Right atrium auricular region (tissue), 2 donors: ENCODE data around the gene FRMD4A. TPM values are rescaled to one million over a fixed set of nuclear protein-coding genes. Genes with fewer than 3 reads are reported as not detected.
A peak's percentile ranks its signal among the peaks of the same experiment; 100 is the strongest.
"Not testable (repeated sequence)": the region's sequence is repeated elsewhere in the genome, so short reads cannot be mapped to it uniquely, and the experiment has no call there.

ENCODE experiments used
- DNase-seq: peaks from one replicate; pipeline ENCODE4 v3.0.0-alpha.2; 2019; ENCODE audit warnings: low spot score
- H3K27ac ChIP-seq, 2 donors: fragments of 200-600 bp; sonication (generic); 1 replicate in 1 of 2; 2 replicates in 1 of 2; pipeline ENCODE4 v1.5.1; 2016 to 2019
- H3K27me3 ChIP-seq, 2 donors: fragments of 200-600 bp; sonication (generic); one replicate each; pipeline versions ENCODE4 v1.5.1 to v1.6.0; 2017 to 2019
- H3K36me3 ChIP-seq: fragments of 200-600 bp; sonication (generic); one replicate; pipeline ENCODE4 v1.5.1; 2016
- H3K4me1 ChIP-seq, 2 donors: fragments of 200-600 bp; sonication (generic); one replicate each; pipeline versions ENCODE4 v1.5.1 to v1.6.0; 2017 to 2019
- H3K4me3 ChIP-seq, 2 donors: fragments of 200-600 bp; sonication (generic); 1 replicate in 1 of 2; 2 replicates in 1 of 2; pipeline ENCODE4 v1.5.1; 2017 to 2019; ENCODE audit warnings: mild to moderate bottlenecking in 1 of 2, moderate library complexity in 1 of 2
- H3K9me3 ChIP-seq, 2 donors: fragments of 200-600 bp; sonication (generic); one replicate each; pipeline ENCODE4 v1.5.1; 2019
- total RNA-seq, 2 donors: library from RNA; depleted of rRNA; stranded (reverse); fragments of >200 nt; gene quantifications; one replicate each; pipeline ENCODE4 v1.1.0, GENCODE V29; 2016
- TF ChIP-seq, protein P1 (sequence below), 2 donors: fragments of 200-600 bp; sonication (generic); IDR thresholded peaks; one replicate each; pipeline ENCODE4 v1.5.1; 2019; ENCODE audit warnings: antibody characterized with exemption in 2 of 2

Gene FRMD4A
- total RNA-seq, 2 donors from 2014 or later = 15.9 to 22.9 TPM

DNA sequence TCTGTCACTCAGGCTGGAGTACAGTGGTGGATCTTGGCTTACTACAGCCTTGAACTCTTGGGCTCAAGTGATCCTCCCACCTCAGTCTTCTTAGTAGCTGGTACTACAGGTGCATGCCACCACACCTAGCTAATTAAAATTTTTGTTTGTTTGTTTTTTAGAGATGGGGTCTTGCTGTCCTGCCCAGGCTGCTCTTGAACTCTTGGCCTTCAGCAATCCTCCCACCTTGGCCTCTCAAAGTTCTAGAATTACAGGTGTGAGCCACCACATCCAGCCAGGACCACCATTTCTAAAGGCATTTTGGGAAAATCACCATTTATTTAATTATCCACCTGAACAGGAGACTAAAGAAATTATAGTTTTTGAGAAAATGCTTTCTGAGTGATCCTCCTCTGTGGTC is 491.7 kb downstream of the FRMD4A start:
- H3K4me3 ChIP-seq = no peak overlapping the region
- no peaks in the 10 kb centered on the region for H3K36me3 ChIP-seq
- TF ChIP-seq, protein P1, sequence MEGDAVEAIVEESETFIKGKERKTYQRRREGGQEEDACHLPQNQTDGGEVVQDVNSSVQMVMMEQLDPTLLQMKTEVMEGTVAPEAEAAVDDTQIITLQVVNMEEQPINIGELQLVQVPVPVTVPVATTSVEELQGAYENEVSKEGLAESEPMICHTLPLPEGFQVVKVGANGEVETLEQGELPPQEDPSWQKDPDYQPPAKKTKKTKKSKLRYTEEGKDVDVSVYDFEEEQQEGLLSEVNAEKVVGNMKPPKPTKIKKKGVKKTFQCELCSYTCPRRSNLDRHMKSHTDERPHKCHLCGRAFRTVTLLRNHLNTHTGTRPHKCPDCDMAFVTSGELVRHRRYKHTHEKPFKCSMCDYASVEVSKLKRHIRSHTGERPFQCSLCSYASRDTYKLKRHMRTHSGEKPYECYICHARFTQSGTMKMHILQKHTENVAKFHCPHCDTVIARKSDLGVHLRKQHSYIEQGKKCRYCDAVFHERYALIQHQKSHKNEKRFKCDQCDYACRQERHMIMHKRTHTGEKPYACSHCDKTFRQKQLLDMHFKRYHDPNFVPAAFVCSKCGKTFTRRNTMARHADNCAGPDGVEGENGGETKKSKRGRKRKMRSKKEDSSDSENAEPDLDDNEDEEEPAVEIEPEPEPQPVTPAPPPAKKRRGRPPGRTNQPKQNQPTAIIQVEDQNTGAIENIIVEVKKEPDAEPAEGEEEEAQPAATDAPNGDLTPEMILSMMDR (IDR thresholded peaks at IDR 0.05) = no peak
- peaks cover 0 to 59% of the 10 kb centered on the region in 2 donors for H3K4me1 ChIP-seq
- no peak for DNase-seq
- no peaks in the 10 kb centered on the region for H3K9me3 ChIP-seq
- H3K27ac ChIP-seq = peak overlapping the region in 1 of 2 donors; percentile 56
- no peaks in the 10 kb centered on the region for H3K27me3 ChIP-seq

DNA sequence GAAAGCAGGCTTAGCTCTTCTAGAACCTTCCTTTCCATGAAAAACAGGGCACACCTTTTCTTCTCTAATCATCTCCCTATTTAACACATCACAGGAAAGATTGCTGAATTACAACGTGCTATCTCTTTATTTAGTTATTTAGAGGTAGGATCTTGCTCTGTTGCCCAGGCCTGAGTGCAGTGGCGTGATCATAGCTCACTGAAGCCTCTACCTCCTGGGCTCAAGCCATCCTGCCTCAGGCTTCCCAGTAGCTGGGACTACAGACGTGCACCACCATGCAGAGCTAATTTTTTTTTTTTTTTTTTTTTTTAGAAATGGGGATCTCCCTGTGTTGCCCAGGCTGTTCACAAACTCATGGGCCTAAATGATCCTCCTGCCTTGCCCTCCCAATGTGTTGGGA is 492.8 kb downstream of the FRMD4A start:
- no peak for DNase-seq
- TF ChIP-seq, protein P1 (IDR thresholded peaks at IDR 0.05) = no peak
- peak overlapping the region; percentile 61 to 73 for H3K27ac ChIP-seq
- H3K4me3 ChIP-seq = no peak overlapping the region
- H3K27me3 ChIP-seq = no peaks in the 10 kb centered on the region
- peaks cover 0 to 64% of the 10 kb centered on the region in 2 donors for H3K4me1 ChIP-seq
- H3K9me3 ChIP-seq = no peaks in the 10 kb centered on the region
- H3K36me3 ChIP-seq = no peaks in the 10 kb centered on the region

DNA sequence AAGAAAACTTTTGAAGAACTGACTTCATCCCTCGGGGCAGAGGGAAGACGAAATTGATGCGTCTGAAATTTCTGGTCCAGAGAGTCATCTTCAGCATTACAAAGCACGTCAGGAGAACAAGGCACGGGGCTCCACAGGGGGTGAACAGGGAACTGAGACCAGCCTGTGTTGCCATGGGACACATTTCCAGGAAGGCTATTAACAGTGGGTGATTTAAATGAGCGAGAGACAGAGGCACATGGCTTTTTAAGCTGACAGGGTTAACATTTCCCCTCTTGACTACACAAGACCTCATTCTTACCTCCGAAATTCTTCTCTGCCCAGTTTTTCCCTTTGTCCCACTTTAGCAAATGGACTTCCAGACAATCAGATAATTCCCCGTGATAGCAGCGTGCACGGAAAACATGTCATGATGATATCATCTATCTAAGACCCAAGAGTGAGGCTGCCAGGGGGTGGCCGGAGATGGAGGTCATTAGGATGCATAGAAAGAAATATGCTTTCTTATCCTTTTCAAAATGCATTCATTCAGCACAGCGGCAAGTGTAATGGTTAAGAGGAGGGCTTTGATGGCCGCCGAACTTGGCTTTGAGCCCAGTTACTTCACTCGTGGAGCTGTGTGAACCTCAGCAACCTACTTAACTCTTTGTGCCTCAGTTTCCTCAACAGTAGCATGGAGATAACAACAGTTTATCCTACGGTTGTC is 496.0 kb downstream of the FRMD4A start:
- Histone ChIP-seq H3K4me1 (peaks cover 0 to 76% of the 10 kb centered on the region in 2 donors), H3K27me3 (no peaks in the 10 kb centered on the region), H3K9me3 (no peaks in the 10 kb centered on the region), H3K36me3 (no peaks in the 10 kb centered on the region), H3K4me3 (peak overlapping the region in 1 of 2 donors; percentile 31), H3K27ac (peak overlapping the region; percentile 40 to 53)
- DNase-seq = peak; percentile 72
- TF ChIP-seq, protein P1 (IDR thresholded peaks at IDR 0.05) = no peak

DNA sequence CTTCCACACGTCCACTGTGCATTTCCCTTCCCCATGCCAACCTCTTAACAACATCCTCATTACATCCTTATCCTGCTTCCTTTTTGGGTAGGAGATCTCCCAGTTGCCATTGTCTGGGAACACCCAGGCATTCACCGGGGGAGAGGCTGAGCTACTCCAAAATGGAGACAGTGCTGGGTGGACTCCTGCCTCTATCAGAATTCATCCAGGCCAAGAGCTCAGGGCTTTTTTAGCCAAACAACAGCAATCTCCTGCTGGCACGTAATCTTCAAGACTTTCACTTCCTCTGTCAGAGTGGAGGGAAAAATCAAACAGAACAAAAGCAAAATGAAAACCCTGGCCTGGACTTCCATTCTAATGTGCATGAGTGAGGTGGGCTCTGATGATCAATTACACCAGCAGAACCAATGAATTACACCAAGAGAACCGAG is 499.0 kb downstream of the FRMD4A start:
- H3K4me3 ChIP-seq = no peak overlapping the region
- TF ChIP-seq, protein P1 (IDR thresholded peaks at IDR 0.05) = no peak
- peaks cover 0 to 54% of the 10 kb centered on the region in 2 donors for H3K4me1 ChIP-seq
- no peaks in the 10 kb centered on the region for H3K27me3 ChIP-seq
- no peak for DNase-seq
- peak overlapping the region; percentile 34 to 39 for H3K27ac ChIP-seq
- H3K9me3 ChIP-seq = no peaks in the 10 kb centered on the region
- no peaks in the 10 kb centered on the region for H3K36me3 ChIP-seq

DNA sequence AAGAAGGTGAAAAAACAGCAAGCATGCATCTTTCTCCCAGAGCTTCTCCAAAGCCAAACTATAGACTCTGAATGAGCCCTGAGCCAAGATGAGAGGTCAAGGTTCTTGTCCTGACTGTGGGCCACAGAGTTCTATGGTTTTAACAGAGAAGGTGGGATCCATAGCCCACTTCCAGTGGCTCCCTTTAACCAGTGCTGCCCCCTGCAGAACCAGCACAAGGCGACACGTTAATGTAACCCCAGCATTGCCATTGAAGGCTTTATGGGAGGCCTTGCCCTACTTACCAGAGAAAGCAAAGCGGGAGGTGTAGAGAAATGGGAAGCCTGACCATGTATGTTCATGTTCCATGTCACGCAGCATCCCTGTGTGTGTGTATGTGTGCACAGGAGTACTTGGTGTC is 500.3 kb downstream of the FRMD4A start:
- Histone ChIP-seq H3K4me1 (peaks cover 0 to 43% of the 10 kb centered on the region in 2 donors), H3K27me3 (no peaks in the 10 kb centered on the region), H3K4me3 (no peak overlapping the region), H3K9me3 (no peaks in the 10 kb centered on the region), H3K36me3 (no peaks in the 10 kb centered on the region), H3K27ac (no peak overlapping the region)
- no peak for DNase-seq
- TF ChIP-seq, protein P1 (IDR thresholded peaks at IDR 0.05) = no peak

DNA sequence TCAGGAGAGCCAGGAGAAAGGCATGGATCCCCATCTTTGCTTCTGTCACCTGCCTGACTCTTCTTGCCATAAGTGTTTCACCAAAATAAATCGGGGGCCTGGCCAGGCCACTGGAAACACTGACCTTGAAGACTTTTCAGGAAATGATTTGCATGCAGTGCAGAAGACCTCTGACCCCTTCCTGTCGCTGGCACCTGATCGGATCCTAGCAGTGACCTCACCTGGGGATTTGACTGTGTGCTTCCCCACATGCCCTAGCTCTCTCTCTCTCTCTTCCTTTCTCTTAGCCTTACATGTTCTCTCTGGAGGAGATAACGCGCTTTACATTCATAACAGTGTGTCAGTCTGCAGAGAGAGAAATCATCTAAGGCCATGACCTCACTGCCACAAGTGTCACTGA is 500.9 kb downstream of the FRMD4A start:
- no peak for DNase-seq
- Histone ChIP-seq H3K27ac (no peak overlapping the region), H3K27me3 (no peaks in the 10 kb centered on the region), H3K4me1 (peaks cover 0 to 37% of the 10 kb centered on the region in 2 donors), H3K36me3 (no peaks in the 10 kb centered on the region), H3K9me3 (no peaks in the 10 kb centered on the region), H3K4me3 (no peak overlapping the region)
- TF ChIP-seq, protein P1 (IDR thresholded peaks at IDR 0.05) = no peak

DNA sequence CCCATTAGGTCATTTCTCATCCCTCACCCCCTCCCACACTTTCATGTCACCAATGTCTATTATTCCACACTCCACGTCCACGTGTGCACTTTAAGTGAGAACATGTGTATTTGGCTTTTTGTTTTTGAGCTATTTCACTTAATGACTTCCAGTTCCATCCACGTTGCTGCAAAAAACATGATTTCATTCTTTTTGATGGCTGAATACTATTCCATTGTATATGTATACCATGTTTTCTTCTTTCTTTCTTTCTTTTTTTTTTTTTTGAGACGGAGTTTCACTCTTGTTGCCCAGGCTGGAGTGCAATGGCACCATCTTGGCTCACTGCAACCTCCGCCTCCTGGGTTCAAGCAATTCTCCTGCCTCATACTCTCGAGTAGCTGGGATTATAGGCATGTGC is 502.4 kb downstream of the FRMD4A start:
- not testable (repeated sequence) for H3K27me3 ChIP-seq, H3K36me3 ChIP-seq, H3K9me3 ChIP-seq, H3K4me3 ChIP-seq, DNase-seq, H3K27ac ChIP-seq
- H3K4me1 ChIP-seq = peaks cover 0 to 28% of the 10 kb centered on the region in 2 donors
